ENCODE results near the gene RIPOR1. TPM values are rescaled to one million over a fixed set of nuclear protein-coding genes. Genes with fewer than 3 reads are reported as not detected.
A peak's percentile ranks its signal among the peaks of the same experiment; 100 is the strongest.

The RIPOR1 gene
- total RNA-seq, 1 donor, result 42.6 TPM

DNA sequence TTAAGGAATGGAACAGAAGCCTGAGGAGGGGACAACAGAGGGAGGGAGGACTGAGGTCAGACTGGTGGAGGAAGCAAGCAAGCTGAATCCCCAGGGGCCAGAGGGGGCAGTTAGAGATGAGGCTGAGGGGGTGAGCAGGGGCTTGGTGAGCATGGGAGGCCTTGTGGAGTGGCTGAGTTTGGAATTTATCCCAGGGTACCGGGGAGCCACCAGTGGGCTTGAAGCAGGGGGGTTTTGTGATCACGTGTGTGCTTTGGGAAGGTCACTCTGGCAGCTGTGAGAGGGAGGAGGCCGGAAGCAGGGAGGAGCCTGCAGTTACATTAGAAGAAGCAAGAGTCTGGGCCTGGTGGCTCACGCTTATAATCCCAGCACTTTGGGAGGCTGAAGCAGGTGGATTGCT, 23.8 kb downstream of the RIPOR1 start:
- Histone ChIP-seq H3K9me3 (ENCODE audit: low read depth, low read length) (no peaks in the 10 kb centered on the region), H3K27me3 (ENCODE audit: insufficient read depth, low read length) (no peaks in the 10 kb centered on the region), H3K4me3 (ENCODE audit: low read length) (no peak overlapping the region), H3K4me1 (ENCODE audit: insufficient read depth, low read length) (peaks cover 82% of the 10 kb centered on the region)

DNA sequence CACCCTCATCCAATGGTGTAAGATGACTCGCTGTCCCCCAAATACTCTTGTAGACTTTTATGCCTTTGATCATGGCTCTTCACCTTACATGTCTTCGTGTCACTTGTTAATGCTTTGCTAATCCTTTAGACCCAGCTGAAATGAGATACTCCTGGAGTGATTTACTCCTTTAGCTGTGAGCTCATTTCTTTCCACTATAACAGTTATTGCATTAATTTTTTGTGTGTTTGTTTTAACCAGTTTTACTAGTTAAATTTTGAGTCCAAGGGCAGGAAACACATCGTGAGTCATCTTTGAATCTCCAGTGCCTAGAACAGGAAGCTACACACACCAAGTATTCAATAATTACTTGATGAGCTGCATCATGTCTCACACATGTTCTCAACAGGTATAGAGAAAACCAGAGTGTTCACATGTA, 27.2 kb downstream of the RIPOR1 start:
- no peaks in the 10 kb centered on the region for H3K9me3 ChIP-seq (ENCODE audit: low read depth, low read length)
- H3K4me1 ChIP-seq (ENCODE audit: insufficient read depth, low read length), result peaks cover 57% of the 10 kb centered on the region
- H3K4me3 ChIP-seq (ENCODE audit: low read length), result no peak overlapping the region
- no peaks in the 10 kb centered on the region for H3K27me3 ChIP-seq (ENCODE audit: insufficient read depth, low read length)

DNA sequence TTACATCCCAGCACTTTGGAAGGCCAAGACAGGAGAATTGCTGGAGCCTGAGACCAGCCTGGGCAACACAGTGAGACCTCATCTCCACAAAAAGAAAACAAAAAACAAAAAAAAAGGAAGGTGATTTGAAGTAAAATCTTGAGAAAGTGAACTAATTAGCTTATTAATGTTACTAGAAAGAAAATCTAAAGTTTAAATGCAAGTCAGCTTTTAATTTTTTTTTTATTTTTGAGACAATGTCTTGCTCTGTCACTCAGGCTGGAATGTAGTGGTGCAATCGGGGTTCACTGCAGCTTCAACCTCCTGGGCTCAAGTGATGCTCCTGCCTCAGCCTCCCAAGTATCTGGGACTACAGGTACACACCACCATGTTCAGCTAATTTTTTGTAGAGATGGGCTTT, 30.2 kb downstream of the RIPOR1 start:
- no peak overlapping the region for H3K4me3 ChIP-seq (ENCODE audit: low read length)
- no peaks in the 10 kb centered on the region for H3K27me3 ChIP-seq (ENCODE audit: insufficient read depth, low read length)
- H3K4me1 ChIP-seq (ENCODE audit: insufficient read depth, low read length), result peaks cover 46% of the 10 kb centered on the region
- no peaks in the 10 kb centered on the region for H3K9me3 ChIP-seq (ENCODE audit: low read depth, low read length)

DNA sequence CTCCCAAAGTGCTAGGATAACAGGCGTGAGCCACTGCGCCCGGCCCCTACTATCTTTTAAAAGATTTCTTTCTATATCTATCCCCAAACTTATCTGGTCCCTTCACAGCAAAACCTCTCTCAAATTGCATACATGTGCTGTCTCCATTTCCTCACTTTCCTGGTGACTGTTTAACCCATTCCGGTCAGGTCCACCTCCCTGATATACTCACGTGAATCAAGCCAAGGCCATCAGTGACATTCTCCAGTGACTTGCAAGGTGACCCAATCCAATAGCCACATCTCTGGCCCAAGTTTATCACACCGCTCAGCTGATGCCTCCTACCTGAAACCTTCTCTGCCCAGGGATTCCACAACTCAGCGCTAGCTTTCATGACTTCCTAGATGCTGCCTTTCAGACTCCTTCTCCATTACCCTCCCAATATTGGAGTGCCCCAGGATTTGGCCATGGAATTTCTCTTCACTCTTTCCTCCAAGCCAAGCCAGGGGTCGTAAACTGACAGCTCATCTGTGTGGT, 32.3 kb downstream of the RIPOR1 start:
- H3K27me3 ChIP-seq (ENCODE audit: insufficient read depth, low read length), result no peaks in the 10 kb centered on the region
- no peaks in the 10 kb centered on the region for H3K9me3 ChIP-seq (ENCODE audit: low read depth, low read length)
- peaks cover 45% of the 10 kb centered on the region for H3K4me1 ChIP-seq (ENCODE audit: insufficient read depth, low read length)
- no peak overlapping the region for H3K4me3 ChIP-seq (ENCODE audit: low read length)

DNA sequence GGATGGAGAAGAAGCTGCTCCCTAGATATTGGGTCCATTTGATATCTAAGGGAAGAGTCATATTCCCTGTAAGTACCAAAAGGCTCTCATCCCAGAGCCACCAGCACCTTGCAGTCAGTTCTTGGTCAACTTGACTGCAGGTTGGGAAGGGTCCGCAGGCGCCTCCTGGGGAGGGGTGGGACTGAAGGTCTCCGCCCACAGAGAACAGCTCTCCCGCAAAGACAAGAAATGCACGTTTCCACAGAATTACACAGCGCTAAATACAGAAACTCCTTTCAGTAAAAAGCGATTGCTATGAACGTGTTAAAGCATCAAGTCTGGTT, 32.8 kb downstream of the RIPOR1 start:
- no peaks in the 10 kb centered on the region for H3K27me3 ChIP-seq (ENCODE audit: insufficient read depth, low read length)
- peak overlapping the region; percentile 54 for H3K4me3 ChIP-seq (ENCODE audit: low read length)
- peaks cover 45% of the 10 kb centered on the region for H3K4me1 ChIP-seq (ENCODE audit: insufficient read depth, low read length)
- no peaks in the 10 kb centered on the region for H3K9me3 ChIP-seq (ENCODE audit: low read depth, low read length)

DNA sequence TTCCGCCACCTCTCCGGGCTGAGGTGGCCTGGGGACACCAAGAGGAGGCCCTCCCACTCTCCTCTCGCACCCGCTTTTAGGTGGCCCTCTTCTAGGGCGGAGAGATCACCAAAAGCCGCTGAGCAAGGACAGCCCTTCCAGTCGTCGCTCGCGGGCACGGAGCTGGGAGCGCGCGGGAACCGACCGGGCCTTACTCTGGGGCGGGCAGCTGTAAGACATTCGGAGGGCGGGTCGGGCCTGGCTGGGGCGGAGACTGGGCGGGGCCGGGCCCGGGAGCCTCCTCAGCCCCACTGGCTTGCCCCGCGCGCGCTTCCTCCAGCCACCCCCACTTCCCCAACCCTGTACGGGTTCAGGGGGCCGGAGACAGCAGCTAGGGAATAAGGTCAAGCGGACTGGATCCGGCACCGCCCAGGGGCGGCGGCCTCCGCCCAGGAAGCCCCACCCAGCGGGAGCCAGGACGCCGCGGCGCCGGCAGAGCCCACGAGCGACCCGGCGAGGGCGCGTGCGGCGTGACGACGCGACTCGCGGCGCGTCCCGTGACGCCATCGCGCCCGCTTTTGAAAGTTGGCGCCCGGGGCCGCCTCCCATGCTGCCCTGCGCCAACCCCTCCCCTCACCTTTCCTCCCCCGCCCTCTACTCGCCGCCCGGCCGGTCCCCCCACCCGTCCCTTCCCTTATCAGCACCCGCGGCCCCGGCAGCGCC, 33.3 kb downstream of the RIPOR1 start:
- Histone ChIP-seq H3K4me3 (ENCODE audit: low read length) (peak overlapping the region; percentile 69), H3K27me3 (ENCODE audit: insufficient read depth, low read length) (no peaks in the 10 kb centered on the region), H3K4me1 (ENCODE audit: insufficient read depth, low read length) (peaks cover 45% of the 10 kb centered on the region), H3K9me3 (ENCODE audit: low read depth, low read length) (no peaks in the 10 kb centered on the region)

DNA sequence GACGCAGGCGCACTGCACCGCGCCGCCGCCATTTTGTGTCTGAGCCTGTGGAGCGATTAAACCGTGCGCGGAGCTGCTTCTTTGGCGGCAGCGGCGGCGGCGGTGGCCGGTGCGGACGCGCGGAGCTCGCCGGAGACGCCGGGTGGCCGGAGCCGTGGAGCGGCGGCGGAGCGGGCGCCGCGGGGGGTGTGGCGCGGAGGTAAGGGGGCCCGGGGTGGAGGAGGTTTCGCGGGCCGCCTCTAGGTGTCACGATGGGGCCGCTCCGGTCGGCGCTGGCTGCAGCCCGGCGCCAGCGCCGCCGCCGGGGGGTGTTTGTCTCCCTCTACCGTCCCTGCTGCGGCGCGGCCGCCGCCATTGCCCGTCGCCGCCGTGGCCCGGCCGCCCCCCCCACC, 33.9 kb downstream of the RIPOR1 start, which contains the start of gene CTCF:
Gene CTCF (plus strand): TSS at position 1 of the 392 bp plus-strand sequence. CDS start 48,307 bp downstream, outside the sequence.
- peaks cover 45% of the 10 kb centered on the region for H3K4me1 ChIP-seq (ENCODE audit: insufficient read depth, low read length)
- H3K4me3 ChIP-seq (ENCODE audit: low read length), result peak within 1 kb of the TSS; percentile 69
- H3K9me3 ChIP-seq (ENCODE audit: low read depth, low read length), result no peaks in the 10 kb centered on the region
- no peaks in the 10 kb centered on the region for H3K27me3 ChIP-seq (ENCODE audit: insufficient read depth, low read length)

DNA sequence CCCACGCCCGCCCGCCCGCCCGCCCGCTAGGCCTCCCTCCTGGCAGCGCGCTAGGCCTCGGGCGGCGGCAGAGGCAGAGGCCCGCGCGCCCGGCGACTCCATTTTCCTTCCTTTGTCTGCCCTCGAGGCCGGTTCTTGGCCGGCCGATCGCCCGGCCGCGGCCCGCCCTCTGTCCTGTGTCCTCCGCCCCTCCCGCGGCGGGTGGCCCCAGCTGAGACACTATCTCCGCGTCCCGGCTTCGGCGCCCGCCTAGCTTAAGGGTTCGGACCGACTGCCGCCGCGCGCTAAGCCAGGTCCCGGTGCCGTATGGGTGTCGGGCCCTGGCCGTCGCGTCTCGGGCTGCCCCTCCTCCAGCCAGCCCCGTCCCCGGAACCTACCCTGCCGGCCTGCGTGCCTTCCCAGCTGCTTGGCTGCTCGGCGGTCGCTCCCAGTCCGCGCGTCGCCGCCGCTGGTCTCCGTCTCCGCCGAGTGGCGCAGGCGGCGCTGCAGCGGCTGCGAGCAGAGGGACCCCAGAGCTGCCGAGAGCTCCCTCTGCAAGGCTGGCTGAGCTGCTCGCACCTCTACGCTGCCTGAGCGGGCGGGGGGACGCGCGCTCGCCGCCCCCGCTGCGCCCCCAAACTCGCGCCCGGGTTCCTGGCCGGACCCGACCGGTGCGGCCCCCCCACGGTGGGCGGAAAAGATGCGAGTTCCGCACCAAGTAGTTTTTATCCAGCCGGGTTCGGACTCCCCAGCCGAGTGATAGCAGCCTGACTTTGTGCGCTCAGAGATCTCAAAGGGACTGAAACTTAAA, 34.5 kb downstream of the RIPOR1 start:
- no peaks in the 10 kb centered on the region for H3K27me3 ChIP-seq (ENCODE audit: insufficient read depth, low read length)
- H3K4me1 ChIP-seq (ENCODE audit: insufficient read depth, low read length), result peaks cover 50% of the 10 kb centered on the region
- H3K4me3 ChIP-seq (ENCODE audit: low read length), result peak overlapping the region; percentile 69
- no peaks in the 10 kb centered on the region for H3K9me3 ChIP-seq (ENCODE audit: low read depth, low read length)

DNA sequence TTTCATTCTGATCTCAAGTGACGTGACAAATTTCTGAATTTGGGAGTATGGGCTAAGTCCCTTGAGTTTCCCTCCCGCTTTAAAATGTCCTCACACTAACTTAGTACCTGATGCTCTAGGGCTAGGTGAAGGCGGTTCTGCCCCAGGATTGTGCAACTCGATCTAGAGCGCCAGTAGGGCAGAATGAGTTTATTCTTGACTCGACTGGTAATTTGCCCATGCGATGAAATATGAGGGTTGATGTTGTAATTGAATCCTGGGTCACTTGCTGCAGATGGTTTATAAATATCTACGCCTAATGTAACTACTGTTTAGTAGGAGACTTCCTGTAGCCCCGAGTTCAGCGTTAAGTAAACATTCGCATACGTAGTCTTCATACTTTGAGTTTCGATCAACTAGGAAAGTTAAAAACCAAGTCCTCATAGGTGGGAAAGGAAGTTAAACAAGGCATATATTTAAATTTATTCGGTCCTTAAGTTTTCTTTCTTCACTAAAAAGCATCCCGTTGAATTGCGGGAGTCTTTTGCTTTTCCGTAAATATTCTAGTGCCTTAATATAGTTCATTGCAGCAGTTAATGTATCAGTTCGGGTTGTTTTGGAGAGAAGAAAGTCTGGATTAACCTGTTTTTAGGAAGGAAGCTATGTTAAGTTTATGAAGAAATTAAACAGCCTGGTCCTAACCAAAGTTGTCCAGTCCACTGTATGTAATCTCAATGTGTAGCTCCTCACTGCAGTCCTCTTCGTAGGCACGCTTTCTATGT, 35.3 kb downstream of the RIPOR1 start:
- H3K27me3 ChIP-seq (ENCODE audit: insufficient read depth, low read length), result no peaks in the 10 kb centered on the region
- peak overlapping the region; percentile 69 for H3K4me3 ChIP-seq (ENCODE audit: low read length)
- H3K4me1 ChIP-seq (ENCODE audit: insufficient read depth, low read length), result peaks cover 55% of the 10 kb centered on the region
- no peaks in the 10 kb centered on the region for H3K9me3 ChIP-seq (ENCODE audit: low read depth, low read length)

DNA sequence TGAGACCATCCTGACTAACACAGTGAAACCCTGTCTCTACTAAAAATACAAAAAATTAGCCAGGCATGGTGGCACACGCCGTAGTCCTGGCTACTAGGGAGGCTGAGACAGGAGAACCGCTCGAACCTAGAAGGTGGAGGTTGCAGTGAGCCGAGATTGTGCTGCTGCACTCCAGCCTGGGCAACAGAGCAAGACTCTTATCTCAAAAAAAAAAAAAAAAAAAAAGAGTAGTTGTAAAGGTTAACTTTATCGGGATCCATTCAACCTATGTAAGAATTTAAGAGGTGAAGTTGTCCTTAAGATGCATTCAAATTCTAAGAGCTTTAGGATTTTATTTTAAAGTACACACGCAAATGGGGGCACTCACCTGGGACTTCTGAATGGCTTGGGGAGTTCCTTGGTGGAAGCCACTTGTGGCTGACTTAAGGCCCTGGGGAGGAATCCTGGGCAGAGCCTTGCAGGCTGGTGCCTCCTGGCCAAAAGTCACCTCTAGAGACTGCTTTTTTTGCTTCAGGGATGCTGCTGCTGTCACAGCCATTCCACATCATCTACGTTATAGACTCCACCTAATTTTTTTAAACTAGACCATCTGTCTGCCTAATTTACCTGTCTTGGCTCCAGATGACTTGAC, 37.0 kb downstream of the RIPOR1 start:
- H3K4me3 ChIP-seq (ENCODE audit: low read length), result no peak overlapping the region
- H3K27me3 ChIP-seq (ENCODE audit: insufficient read depth, low read length), result no peaks in the 10 kb centered on the region
- peaks cover 53% of the 10 kb centered on the region for H3K4me1 ChIP-seq (ENCODE audit: insufficient read depth, low read length)
- no peaks in the 10 kb centered on the region for H3K9me3 ChIP-seq (ENCODE audit: low read depth, low read length)

DNA sequence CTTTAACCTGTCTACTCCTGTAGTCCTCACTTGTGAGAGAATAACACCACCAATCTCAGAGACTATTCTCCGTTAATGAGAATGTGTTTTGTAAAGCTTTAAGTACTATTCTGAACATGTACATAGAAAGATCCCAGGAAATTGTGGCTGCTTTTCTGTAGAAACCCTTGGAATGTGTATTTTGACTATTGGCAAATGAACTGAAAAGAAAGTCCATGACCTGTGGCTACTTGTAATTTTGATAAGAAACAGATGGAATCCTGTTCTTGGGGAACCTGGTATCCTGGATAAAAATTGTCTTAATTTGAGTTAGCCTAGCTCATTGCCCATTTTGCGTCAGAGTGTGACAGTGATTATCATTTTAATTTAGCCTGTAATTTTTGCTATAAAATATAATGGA, 42.8 kb downstream of the RIPOR1 start:
- no peak overlapping the region for H3K4me3 ChIP-seq (ENCODE audit: low read length)
- H3K27me3 ChIP-seq (ENCODE audit: insufficient read depth, low read length), result no peaks in the 10 kb centered on the region
- no peaks in the 10 kb centered on the region for H3K9me3 ChIP-seq (ENCODE audit: low read depth, low read length)
- H3K4me1 ChIP-seq (ENCODE audit: insufficient read depth, low read length), result peaks cover 17% of the 10 kb centered on the region

DNA sequence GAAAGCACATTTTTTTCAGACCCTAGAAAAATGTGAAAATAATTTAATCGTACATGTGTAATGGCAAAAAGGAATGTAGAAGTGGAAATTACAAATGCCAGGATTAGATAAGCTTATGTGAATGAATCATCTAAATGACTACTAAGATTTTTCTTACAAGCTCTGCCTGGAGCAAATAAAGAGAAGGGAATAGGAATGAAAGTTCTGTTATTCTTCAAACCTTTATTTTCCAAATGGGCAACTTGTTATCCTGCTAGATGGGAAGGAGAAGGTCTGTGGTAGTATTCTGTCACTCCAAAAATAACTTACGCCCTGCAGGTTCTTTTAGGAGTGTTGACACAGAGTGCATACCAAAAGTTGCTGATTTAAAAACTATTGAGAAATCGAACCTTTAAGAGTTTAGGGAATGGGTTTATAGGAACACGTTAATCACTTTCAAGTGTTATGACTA, 43.4 kb downstream of the RIPOR1 start:
- Histone ChIP-seq H3K9me3 (ENCODE audit: low read depth, low read length) (no peaks in the 10 kb centered on the region), H3K4me1 (ENCODE audit: insufficient read depth, low read length) (peaks cover 11% of the 10 kb centered on the region), H3K27me3 (ENCODE audit: insufficient read depth, low read length) (no peaks in the 10 kb centered on the region), H3K4me3 (ENCODE audit: low read length) (no peak overlapping the region)

DNA sequence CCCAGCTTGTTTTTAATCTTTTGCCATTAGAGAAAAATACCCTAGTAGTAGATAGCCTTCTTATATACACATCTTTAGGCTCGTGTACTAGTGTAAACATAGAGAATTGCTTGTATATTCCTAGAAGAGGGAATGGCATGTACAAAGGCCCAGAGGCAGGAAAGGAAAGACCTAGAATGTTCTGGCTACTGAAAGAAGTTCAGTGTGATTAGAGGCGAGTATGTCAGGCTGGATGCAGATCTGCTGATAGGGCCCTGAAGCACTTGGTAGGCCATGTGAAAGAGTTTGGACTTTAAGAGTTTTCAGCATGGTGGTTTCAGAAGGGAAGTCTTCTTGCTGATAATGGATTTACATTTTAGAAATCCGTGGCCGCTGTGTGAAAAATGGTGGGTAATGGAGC, 51.1 kb downstream of the RIPOR1 start:
- H3K9me3 ChIP-seq (ENCODE audit: low read depth, low read length), result no peaks in the 10 kb centered on the region

DNA sequence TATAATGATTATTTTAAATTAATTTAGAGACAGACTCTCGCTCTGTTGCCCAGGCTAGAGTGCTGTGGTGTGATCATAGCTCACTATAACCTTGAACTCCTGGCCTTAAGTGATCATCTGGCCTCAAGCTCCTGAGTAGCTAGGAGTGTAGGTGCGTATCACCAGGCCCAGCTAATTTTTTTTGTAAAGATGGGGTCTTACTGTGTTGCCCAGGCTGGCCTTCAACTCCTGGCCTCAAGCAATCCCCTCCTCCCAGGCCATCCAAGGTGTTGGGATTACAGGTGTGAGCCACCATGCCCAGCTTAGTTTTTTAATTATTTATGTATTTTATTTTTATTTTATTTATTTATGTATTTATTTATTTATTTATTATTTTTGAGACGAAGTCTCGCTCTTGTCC, 51.6 kb downstream of the RIPOR1 start:
- Histone ChIP-seq H3K27me3 (ENCODE audit: insufficient read depth, low read length) (no peaks in the 10 kb centered on the region), H3K4me3 (ENCODE audit: low read length) (no peak overlapping the region), H3K9me3 (ENCODE audit: low read depth, low read length) (no peaks in the 10 kb centered on the region), H3K4me1 (ENCODE audit: insufficient read depth, low read length) (no peaks in the 10 kb centered on the region)

More for the DNA sequence above, 51.1 kb downstream of the RIPOR1 start:
- H3K4me3 ChIP-seq (ENCODE audit: low read length), result no peak overlapping the region
- no peaks in the 10 kb centered on the region for H3K4me1 ChIP-seq (ENCODE audit: insufficient read depth, low read length)
- H3K27me3 ChIP-seq (ENCODE audit: insufficient read depth, low read length), result no peaks in the 10 kb centered on the region

Measured in mononuclear cell (primary cell).